GM18907 (cell line): ENCODE measurements around the gene FOXN4.

Experiments used
- ATAC-seq: cut with Tn5 transposase; IDR thresholded peaks from one replicate; pipeline ENCODE4 v1.9.1; 2021; ENCODE audit warnings: mild to moderate bottlenecking, moderate library complexity; ENCODE audit not compliant: unreplicated experiment

The FOXN4 gene

DNA sequence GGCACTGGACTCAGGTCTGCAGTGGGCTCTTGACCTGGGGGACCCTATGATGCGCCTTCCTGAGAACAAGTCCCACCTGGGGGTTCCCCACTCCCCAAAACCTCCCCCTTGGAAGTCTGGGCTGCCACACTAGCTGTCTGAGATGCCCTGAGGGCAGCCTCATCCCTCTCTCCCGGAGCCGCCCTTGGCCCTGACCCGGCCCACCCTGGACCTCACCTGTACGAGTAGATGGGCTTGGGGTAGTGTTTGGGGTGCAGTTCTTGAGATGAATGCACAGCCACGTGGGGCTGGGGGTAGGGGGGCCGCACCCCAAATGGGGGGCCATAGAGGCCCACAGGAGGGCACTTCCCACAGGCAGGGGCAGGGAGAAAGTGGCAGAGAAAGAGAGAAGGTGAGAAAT, 21.9 kb downstream of the FOXN4 start:
- ATAC-seq, result no peak

DNA sequence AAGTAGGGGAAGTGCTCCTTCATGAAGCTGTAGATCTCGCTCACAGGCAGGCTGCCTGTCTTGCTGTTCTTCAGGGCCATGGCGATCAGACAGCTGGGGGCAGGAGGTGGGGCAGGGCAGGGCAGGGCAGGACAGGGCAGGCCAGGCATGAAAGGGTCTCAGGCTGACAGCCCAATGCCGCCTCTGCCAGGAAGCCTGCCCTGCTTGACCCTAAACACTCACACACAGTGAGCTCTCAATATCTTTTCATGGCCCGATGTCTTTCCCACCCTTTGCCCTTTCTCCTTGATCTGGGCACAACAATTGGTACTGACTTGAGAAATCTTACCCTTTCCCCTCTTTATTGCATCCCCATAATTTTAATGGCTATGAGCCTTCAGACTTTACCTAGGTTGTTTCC, 22.4 kb downstream of the FOXN4 start:
- ATAC-seq, result no peak

DNA sequence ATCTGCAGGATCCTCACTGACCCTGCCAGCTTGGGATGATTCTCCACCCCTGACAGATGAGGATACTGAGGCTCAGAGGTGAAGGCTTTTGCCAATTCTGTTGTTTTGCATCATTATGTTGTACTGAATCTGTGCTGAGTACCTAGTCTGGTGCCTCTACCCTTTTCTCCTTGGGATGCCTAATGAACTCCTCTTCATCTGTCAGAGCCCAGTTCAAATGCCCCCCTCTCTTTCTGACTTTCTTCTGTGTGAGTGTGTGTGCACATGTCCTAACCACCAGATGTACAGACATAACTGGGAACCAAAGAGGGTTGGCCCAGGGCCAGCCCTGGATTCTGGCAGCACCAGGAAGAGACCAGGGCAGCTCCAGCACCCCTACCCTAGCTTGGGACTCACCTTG, 22.8 kb downstream of the FOXN4 start:
- no peak for ATAC-seq

GRCh38 chr12:109284392-109284791, 24.7 kb downstream of the FOXN4 start:
- no peak for ATAC-seq

- no peak for ATAC-seq
These were observed 27.6 kb downstream of the FOXN4 start for GRCh38 chr12:109281452-109281851.

DNA sequence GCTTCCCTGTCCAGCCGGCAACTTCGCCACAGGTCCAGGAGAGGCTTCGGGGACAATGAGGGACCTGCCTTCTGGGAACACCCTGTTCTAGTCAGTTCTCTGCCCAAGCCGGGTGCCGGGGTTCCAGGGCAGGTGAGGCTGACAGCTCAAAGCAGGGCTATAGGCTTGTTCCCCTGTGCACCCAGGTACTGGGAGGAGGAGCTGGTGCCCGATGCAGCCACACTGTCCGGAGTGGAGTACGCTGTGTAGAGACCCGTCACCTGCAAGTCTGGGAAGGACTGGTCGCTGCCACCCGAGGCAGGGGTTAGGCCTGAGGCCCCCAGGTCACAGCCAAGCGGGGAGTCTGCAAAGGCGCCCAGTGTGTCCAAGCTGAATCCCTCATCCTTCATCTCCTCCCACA, 29.6 kb downstream of the FOXN4 start:
- ATAC-seq, result no peak

DNA sequence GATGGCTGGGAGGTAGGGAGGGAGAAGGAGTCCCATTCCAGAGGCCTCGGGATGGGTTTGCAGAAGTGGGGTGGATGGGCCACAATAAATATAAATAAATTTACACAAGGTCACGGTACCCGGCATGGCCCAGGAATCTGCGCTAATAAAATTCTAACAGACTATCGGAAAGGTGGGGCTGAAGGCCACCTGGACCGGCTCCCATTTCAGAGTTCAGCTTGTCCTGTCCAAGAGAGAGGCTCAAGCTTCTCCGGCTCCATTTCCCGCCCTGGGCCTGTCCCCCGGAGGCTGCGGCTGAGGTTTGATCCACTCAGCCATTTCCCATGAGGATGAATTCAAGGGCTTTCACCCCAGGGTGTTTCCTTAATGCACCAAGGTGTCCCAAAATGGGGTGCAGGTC, 30.2 kb downstream of the FOXN4 start:
- no peak for ATAC-seq

GRCh38 chr12:109277899-109278762, 31.0 kb downstream of the FOXN4 start:
- ATAC-seq, result no peak

DNA sequence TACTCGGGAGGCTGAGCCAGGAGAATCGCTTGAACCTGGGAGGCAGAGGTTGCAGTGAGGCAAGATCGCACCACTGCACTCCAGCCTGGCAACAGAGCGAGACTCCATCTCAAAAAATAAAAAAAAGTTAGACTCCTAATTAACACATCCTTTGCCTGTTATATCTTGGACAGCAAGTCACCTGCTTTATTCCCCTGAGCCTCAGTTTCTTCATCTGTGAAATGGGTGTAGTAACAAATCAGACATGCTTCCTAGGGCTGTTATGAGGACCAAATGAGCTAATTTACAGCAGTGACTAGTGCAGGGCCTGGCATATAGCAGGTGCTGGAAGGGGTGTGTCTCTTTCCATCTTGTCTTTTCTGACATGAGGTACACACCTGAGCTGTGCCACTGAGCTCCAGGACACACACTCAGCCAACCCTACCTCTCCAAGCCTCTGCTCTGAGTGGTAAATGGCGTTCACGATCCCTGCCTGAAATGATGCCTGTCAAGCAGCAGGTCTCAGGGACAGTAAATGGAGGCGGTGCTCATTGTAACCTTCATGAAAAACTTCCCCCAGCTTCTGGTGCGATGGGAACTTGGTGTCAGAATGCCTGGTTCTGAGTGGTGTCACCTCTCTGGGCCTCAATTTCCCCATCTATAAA, 31.7 kb downstream of the FOXN4 start:
- no peak for ATAC-seq

- ATAC-seq, result no peak
These were observed 32.9 kb downstream of the FOXN4 start for GRCh38 chr12:109276160-109276559.

DNA sequence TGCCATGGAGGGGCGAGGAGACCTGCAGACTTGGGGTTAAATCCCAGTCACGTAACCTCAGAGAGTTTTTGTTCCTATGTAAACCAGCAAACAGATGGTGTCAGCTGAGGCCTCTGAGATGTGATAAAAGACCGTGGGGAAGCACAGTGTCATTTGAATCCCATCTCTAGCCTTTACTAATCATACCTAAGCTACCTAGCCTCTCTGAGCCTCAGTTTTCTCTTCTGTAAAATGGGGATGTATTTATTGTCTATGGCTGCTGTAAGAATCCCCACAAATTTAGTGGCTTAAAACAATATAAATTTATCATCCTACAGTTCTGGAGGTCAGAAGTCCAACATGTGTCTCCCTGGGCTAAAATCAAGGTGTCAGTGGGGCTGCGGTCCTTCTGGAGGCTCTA, 33.9 kb downstream of the FOXN4 start:
- ATAC-seq, result no peak

DNA sequence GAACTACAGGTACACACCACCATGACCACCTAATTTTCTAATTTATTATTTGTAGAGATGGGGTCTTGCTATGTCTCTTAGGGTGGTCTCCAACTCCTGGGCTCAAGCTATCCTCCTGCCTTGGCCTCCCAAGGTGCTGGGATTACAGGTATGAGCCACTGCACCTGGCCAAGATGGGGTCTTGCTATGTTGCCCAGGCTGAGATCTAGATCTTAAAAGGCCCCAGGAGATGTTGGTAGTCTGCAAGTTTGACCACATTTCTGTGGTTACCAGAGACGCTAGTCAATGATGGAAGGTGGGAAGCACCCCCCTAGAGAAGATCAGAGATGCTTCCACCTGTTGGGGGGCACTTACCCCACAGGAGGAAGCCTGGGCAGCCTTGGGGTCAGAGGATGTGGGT, 34.7 kb downstream of the FOXN4 start:
- ATAC-seq, result no peak

- ATAC-seq, result no peak
These were observed 35.7 kb downstream of the FOXN4 start for GRCh38 chr12:109273354-109273753.

DNA sequence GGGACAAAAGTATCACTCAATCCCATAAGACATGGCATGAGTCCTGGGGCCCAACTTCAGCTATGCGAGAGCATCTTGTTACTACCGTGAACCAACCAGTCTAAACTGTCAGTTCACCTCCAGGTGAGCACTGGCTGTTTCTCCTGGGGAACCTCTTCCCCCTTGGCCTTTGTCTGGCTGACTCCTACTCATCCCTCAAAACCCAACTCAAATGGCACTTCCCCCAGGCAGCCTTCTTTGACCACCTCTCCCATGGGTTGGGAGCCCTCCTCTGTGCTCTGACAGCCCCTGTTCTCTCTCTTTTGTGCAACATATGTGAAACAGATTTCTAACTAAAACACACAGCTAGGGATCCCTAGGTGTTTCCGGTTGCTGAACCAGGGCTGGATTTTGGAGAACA, 37.7 kb downstream of the FOXN4 start:
- no peak for ATAC-seq

GRCh38 chr12:109270494-109270893, 38.6 kb downstream of the FOXN4 start:
- no peak for ATAC-seq

- ATAC-seq, result no peak
These were observed 39.7 kb downstream of the FOXN4 start for GRCh38 chr12:109269428-109269827.

DNA sequence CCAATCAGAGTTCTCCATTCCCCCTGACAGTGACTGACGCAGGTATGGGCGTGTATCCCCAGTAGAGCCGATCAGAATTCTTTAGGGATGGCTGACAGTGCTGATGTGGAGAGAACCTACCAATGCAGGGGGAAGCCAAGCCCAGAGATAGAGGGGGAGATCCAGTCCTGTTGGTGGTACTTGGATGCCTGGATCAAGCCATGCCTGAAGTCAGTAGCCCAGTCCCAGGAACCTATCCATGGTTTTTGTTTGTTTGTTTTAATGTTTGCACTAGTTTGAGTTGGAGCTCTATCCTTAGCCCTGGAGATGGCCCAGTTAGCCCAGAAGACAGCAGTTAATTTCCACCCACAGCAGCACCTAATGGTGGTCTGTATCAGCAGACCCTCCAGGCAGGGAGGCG, 40.2 kb downstream of the FOXN4 start:
- no peak for ATAC-seq

DNA sequence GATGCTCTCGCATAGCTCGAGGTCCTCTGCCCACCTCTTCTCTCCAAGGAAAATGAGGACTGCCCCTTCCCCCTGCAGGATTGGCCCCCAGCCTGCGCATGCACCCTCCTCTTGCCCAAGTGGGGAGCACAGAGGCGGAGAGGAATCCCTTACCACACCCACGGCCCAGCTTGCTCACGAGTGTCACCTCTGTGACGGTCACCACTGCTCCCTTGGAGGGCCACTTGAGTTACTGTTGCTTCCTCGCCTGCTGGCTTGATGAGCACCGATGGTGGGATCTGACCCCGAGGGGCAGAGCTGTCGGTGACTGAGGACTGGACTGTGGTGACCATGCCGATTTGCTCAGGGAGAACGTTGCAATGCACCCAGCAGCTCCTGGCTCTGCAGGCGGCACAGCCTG, 41.7 kb downstream of the FOXN4 start:
- no peak for ATAC-seq

- ATAC-seq, result no peak
These were observed 42.8 kb downstream of the FOXN4 start for GRCh38 chr12:109266106-109266879.

DNA sequence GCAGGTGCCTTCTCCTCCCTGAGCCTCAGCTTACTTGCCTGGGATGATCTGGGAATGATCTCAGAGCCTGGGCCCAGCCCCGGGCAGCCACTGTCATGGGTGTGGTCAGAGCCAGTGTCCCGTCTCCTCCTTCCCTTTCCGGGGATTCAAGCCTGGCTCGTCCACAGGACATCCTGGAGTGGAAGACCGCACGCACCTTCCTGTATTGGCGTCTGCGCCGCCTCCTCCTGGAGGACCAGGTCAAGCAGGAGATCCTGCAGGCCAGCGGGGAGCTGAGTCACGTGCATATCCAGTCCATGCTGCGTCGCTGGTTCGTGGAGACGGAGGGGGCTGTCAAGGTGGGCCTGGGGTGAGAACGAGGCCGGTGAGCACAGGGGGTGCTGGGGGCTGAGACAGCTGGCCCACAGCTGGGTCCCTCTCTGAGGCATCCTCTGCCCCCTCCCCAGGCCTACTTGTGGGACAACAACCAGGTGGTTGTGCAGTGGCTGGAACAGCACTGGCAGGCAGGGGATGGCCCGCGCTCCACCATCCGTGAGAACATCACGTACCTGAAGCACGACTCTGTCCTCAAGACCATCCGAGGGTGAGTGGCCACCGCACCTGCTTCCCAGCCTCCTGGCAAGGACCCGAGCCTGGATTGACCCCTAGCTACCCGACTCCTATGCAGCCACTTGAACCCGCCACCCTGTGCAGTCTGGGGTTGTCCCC, 44.0 kb downstream of the FOXN4 start:
- ATAC-seq, result no peak
